Measurements from ENCODE around the gene DUSP10.

DNA sequence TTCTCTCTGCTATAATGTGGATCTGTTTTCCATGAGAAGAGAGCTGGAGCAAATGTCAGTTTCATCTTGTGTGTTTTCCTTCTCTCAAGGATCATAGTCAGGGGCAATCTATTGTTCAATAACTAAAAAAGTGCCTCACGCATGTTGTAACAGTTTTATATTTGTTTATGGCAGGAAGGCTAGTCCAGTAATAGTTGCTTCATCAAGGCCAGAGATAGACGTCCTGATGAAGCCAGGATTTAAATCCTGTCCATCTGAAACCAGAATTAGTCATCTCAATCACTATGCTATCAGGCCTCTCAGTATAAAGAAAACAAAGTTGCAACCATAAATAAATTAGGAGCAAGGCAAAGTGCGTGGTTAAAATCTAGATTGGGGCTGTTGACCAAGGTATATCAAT lies 30.2 kb upstream of the DUSP10 start:
- TF ChIP-seq, protein P1, sequence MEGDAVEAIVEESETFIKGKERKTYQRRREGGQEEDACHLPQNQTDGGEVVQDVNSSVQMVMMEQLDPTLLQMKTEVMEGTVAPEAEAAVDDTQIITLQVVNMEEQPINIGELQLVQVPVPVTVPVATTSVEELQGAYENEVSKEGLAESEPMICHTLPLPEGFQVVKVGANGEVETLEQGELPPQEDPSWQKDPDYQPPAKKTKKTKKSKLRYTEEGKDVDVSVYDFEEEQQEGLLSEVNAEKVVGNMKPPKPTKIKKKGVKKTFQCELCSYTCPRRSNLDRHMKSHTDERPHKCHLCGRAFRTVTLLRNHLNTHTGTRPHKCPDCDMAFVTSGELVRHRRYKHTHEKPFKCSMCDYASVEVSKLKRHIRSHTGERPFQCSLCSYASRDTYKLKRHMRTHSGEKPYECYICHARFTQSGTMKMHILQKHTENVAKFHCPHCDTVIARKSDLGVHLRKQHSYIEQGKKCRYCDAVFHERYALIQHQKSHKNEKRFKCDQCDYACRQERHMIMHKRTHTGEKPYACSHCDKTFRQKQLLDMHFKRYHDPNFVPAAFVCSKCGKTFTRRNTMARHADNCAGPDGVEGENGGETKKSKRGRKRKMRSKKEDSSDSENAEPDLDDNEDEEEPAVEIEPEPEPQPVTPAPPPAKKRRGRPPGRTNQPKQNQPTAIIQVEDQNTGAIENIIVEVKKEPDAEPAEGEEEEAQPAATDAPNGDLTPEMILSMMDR (IDR thresholded peaks at IDR 0.05) = no peak
- TF ChIP-seq EZH2 (IDR thresholded peaks at IDR 0.05) (no peak), EZH2phosphoT487 (IDR thresholded peaks at IDR 0.05) (no peak)

Measured in neural progenitor cell (in vitro differentiated cells).